ENCODE results near the gene GOT2. TPM values are rescaled to one million over a fixed set of nuclear protein-coding genes. Genes with fewer than 3 reads are reported as not detected.
"Not testable (repeated sequence)": the region's sequence is repeated elsewhere in the genome, so short reads cannot be mapped to it uniquely, and the experiment has no call there.

The GOT2 gene
- total and polyA plus RNA-seq, 2 donors (not counting 1 experiment from before 2014, with no cell fraction given): 15.8 to 33.6 TPM

- Histone ChIP-seq H3K4me1 (ENCODE audit: control insufficient read depth in 2 of 2, insufficient read depth in 2 of 2, low read length in 2 of 2) (no peaks in the 10 kb centered on the region), H3K4me3 (ENCODE audit: control extremely low read depth in 1 of 5, extremely low read depth in 1 of 5, insufficient read depth in 1 of 5, low read depth in 2 of 5, low read length in 4 of 5) (no peak overlapping the region), H4K20me1 (ENCODE audit: control insufficient read depth, insufficient read depth, low read length, poor library complexity, severe bottlenecking) (no peaks in the 10 kb centered on the region), H3K36me3 (replicated peaks in 1 of 2; ENCODE audit: control extremely low read depth in 1 of 2, control insufficient read depth in 1 of 2, extremely low read depth in 1 of 2, insufficient read depth in 2 of 2, low read length in 1 of 2) (no peaks in the 10 kb centered on the region), H3K9me3 (ENCODE audit: control extremely low read depth in 1 of 3, control insufficient read depth in 2 of 3, insufficient read depth in 1 of 3, low read length in 2 of 3) (no peaks in the 10 kb centered on the region), H3K79me2 (ENCODE audit: control insufficient read depth, insufficient read depth, low read length) (no peaks in the 10 kb centered on the region), H2AFZ (ENCODE audit: insufficient read depth, low read depth, low read length, poor library complexity, severe bottlenecking) (no peak overlapping the region), H3K4me2 (replicated peaks; ENCODE audit: low read depth, low read length, poor library complexity, severe bottlenecking) (no peak overlapping the region), H3K27ac (ENCODE audit: low read length in 2 of 2) (no peak overlapping the region), H3K27me3 (replicated peaks in 1 of 4; ENCODE audit: control extremely low read depth in 1 of 4, control insufficient read depth in 3 of 4, insufficient read depth in 4 of 4, low read length in 3 of 4) (no peaks in the 10 kb centered on the region), H3K9ac (ENCODE audit: low read length) (no peak overlapping the region)
- no peak for TF ChIP-seq EZH2 (IDR thresholded peaks at IDR 0.05; ENCODE audit: borderline replicate concordance, insufficient read depth, low read depth, low read length, poor library complexity, severe bottlenecking)
- TF ChIP-seq CTCF (IDR thresholded peaks at IDR 0.05): no peak
- ATAC-seq (ENCODE audit: low read depth): no peak
- no peaks in the 10 kb centered on the region for H3K9me3 Mint-ChIP-seq (ENCODE audit: insufficient read depth)
- ChIA-PET CTCF (no interaction called here), POLR2A (no interaction called here)
- H3K27ac Mint-ChIP-seq: no peak overlapping the region
- no peak for DNase-seq
- H3K27me3 Mint-ChIP-seq: no peaks in the 10 kb centered on the region
- H3K4me3 Mint-ChIP-seq: no peak overlapping the region
- 89% methylated on average over 7 of the region's 8 CpGs for WGBS (ENCODE audit: insufficient coverage)
- intact Hi-C loops (cut with micrococcal nuclease): no loop called here
- H3K4me1 Mint-ChIP-seq: no peaks in the 10 kb centered on the region
These were observed 68.9 kb downstream of the GOT2 start for GRCh38 chr16:58665200-58665599.

- no peaks in the 10 kb centered on the region for H3K9me3 Mint-ChIP-seq (ENCODE audit: insufficient read depth)
- Histone ChIP-seq H3K79me2 (ENCODE audit: control insufficient read depth, insufficient read depth, low read length) (no peaks in the 10 kb centered on the region), H3K27ac (ENCODE audit: low read length in 2 of 2) (no peak overlapping the region), H3K4me1 (ENCODE audit: control insufficient read depth in 2 of 2, insufficient read depth in 2 of 2, low read length in 2 of 2) (no peaks in the 10 kb centered on the region), H3K27me3 (replicated peaks in 1 of 4; ENCODE audit: control extremely low read depth in 1 of 4, control insufficient read depth in 3 of 4, insufficient read depth in 4 of 4, low read length in 3 of 4) (no peaks in the 10 kb centered on the region), H3K4me2 (replicated peaks; ENCODE audit: low read depth, low read length, poor library complexity, severe bottlenecking) (no peak overlapping the region), H4K20me1 (ENCODE audit: control insufficient read depth, insufficient read depth, low read length, poor library complexity, severe bottlenecking) (no peaks in the 10 kb centered on the region), H3K9me3 (ENCODE audit: control extremely low read depth in 1 of 3, control insufficient read depth in 2 of 3, insufficient read depth in 1 of 3, low read length in 2 of 3) (no peaks in the 10 kb centered on the region), H3K4me3 (ENCODE audit: control extremely low read depth in 1 of 5, extremely low read depth in 1 of 5, insufficient read depth in 1 of 5, low read depth in 2 of 5, low read length in 4 of 5) (no peak overlapping the region), H2AFZ (ENCODE audit: insufficient read depth, low read depth, low read length, poor library complexity, severe bottlenecking) (no peak overlapping the region), H3K36me3 (replicated peaks in 1 of 2; ENCODE audit: control extremely low read depth in 1 of 2, control insufficient read depth in 1 of 2, extremely low read depth in 1 of 2, insufficient read depth in 2 of 2, low read length in 1 of 2) (no peaks in the 10 kb centered on the region), H3K9ac (ENCODE audit: low read length) (no peak overlapping the region)
- 59% methylated on average over 11 of the region's 12 CpGs for WGBS (ENCODE audit: insufficient coverage)
- peak; percentile 77 for ATAC-seq (ENCODE audit: low read depth)
- DNase-seq: peak; percentile 60
- CTCF ChIA-PET: interaction anchor here (0.9 to 3.9 kb wide), 12 partner anchors 8 to 325 kb away, joined by 3 to 27 read pairs (median 3); no protein-coding TSS in a partner anchor
- H3K4me3 Mint-ChIP-seq: no peak overlapping the region
- H3K27me3 Mint-ChIP-seq: peaks cover 7% of the 10 kb centered on the region
- intact Hi-C loops (cut with micrococcal nuclease): loop anchor here (1.0 kb wide), 1 partner anchor 325 kb away; no protein-coding TSS in a partner anchor
- TF ChIP-seq CTCF (IDR thresholded peaks at IDR 0.05) (peak; percentile 48), EZH2 (IDR thresholded peaks at IDR 0.05; ENCODE audit: borderline replicate concordance, insufficient read depth, low read depth, low read length, poor library complexity, severe bottlenecking) (no peak)
- H3K4me1 Mint-ChIP-seq: no peaks in the 10 kb centered on the region
- POLR2A ChIA-PET: no interaction called here
- H3K27ac Mint-ChIP-seq: no peak overlapping the region
These were observed 72.8 kb downstream of the GOT2 start for GRCh38 chr16:58661199-58661830.

GRCh38 chr16:58659911-58660310, 74.2 kb downstream of the GOT2 start:
- H3K4me1 ChIP-seq (ENCODE audit: control insufficient read depth in 2 of 2, insufficient read depth in 2 of 2, low read length in 2 of 2); H3K79me2 ChIP-seq (ENCODE audit: control insufficient read depth, insufficient read depth, low read length); H3K4me1 Mint-ChIP-seq; H3K4me2 ChIP-seq (replicated peaks; ENCODE audit: low read depth, low read length, poor library complexity, severe bottlenecking); ATAC-seq (ENCODE audit: low read depth); H3K4me3 ChIP-seq (ENCODE audit: control extremely low read depth in 1 of 5, extremely low read depth in 1 of 5, insufficient read depth in 1 of 5, low read depth in 2 of 5, low read length in 4 of 5); H3K9me3 ChIP-seq (ENCODE audit: control extremely low read depth in 1 of 3, control insufficient read depth in 2 of 3, insufficient read depth in 1 of 3, low read length in 2 of 3); intact Hi-C loops (cut with micrococcal nuclease); DNase-seq; H3K9ac ChIP-seq (ENCODE audit: low read length); H3K27ac ChIP-seq (ENCODE audit: low read length in 2 of 2); H3K9me3 Mint-ChIP-seq (ENCODE audit: insufficient read depth); H3K27ac Mint-ChIP-seq; POLR2A ChIA-PET; H3K36me3 ChIP-seq (replicated peaks in 1 of 2; ENCODE audit: control extremely low read depth in 1 of 2, control insufficient read depth in 1 of 2, extremely low read depth in 1 of 2, insufficient read depth in 2 of 2, low read length in 1 of 2); H3K27me3 ChIP-seq (replicated peaks in 1 of 4; ENCODE audit: control extremely low read depth in 1 of 4, control insufficient read depth in 3 of 4, insufficient read depth in 4 of 4, low read length in 3 of 4); H3K4me3 Mint-ChIP-seq; H2AFZ ChIP-seq (ENCODE audit: insufficient read depth, low read depth, low read length, poor library complexity, severe bottlenecking); H3K27me3 Mint-ChIP-seq; H4K20me1 ChIP-seq (ENCODE audit: control insufficient read depth, insufficient read depth, low read length, poor library complexity, severe bottlenecking): not testable (repeated sequence)
- WGBS (ENCODE audit: insufficient coverage): 100% methylated on average over 5 of the region's 11 CpGs
- CTCF ChIA-PET: interaction anchor here (1.9 to 3.9 kb wide), 2 partner anchors 149 to 323 kb away, joined by 23 to 27 read pairs; no protein-coding TSS in a partner anchor
